Measurements from ENCODE around the gene DET1.
A peak's percentile ranks its signal among the peaks of the same experiment; 100 is the strongest.

The DET1 gene

DNA sequence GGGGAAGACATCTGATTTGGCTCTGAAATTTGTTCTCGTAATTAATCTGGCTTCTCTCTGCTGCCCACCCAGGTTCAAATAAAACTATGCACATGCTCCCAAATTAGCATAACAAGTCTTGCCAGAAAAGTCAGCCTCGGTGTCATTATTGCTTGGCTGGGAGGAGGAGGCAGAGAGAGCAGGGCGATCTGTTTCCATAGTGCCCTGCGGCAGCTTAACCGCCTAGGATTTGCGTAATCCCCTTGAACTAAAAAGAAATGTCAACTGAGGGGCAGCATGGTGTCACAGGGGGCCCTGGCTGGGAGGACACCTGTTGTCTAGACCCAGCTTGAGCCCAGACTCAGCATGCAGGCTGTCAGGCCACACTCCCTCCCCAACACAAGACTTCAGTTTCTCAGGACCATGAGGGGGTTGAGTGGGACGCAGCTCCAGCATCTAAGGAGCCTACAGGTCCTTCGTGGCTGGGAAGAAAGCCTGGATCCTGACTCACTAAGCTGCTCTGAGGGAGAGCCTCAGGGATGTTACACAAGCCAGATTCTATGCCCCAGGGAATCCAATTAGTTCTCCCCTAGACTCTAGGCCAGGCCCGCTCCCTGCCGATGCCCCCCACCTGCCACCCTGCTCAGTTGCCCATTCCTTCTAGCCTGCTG is 61.7 kb downstream of the DET1 start:
- Histone ChIP-seq H2BK15ac (replicated peaks; ENCODE audit: low read depth) (no peak overlapping the region), H3K4ac (ENCODE audit: low read depth, low read length) (no peak overlapping the region), H2AK5ac (ENCODE audit: low read length) (no peak overlapping the region), H3K27me3 (ENCODE audit: insufficient read depth, low read length, poor library complexity) (no peaks in the 10 kb centered on the region), H4K8ac (ENCODE audit: low read depth, low read length) (no peak overlapping the region), H3K36me3 (ENCODE audit: control insufficient read depth, insufficient read depth, low read length) (no peaks in the 10 kb centered on the region), H3K4me3 (ENCODE audit: low read length) (no peak overlapping the region), H3K79me2 (ENCODE audit: control insufficient read depth, insufficient read depth, low read length) (no peaks in the 10 kb centered on the region), H2BK5ac (ENCODE audit: low read length) (no peak overlapping the region), H3K23ac (ENCODE audit: low read length) (no peak overlapping the region), H3K9ac (ENCODE audit: low read length) (no peak overlapping the region), H3K4me2 (ENCODE audit: low read length) (no peak overlapping the region), H3K27ac (ENCODE audit: low read depth, low read length) (no peak overlapping the region), H4K5ac (ENCODE audit: low read length) (no peak overlapping the region), H3K56ac (ENCODE audit: low read length) (no peak overlapping the region), H3K18ac (ENCODE audit: low read length) (no peak overlapping the region), H3K79me1 (ENCODE audit: low read length) (no peaks in the 10 kb centered on the region), H2BK120ac (ENCODE audit: low read depth, low read length) (no peak overlapping the region), H3K4me1 (ENCODE audit: control insufficient read depth, low read depth, low read length) (peaks cover 2% of the 10 kb centered on the region)
- DNase-seq = peak; percentile 49
- no CpG with 5 or more reads among the region's 10 CpGs for WGBS (ENCODE audit: extremely low coverage, insufficient coverage, low lambda C conversion rate)

DNA sequence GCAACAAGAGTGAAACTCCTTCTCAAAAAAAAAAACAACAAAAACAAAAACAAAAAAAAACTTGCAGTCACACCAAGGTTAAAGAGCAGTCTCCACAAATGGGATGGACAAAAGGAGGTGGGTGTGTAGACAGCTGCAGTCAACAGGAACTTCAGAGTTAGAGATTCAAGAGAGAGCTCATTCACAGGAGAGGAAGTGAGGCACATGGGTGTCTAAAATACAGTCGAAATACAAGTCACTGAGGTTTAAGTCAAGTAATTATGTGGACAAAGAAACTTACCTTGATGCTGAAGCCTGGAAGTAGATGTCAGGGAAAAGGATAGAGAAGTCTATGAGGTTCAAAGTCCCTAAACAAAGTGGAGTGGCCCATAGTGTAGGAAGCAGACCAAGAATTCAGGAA is 64.2 kb downstream of the DET1 start:
- Histone ChIP-seq H3K79me2 (ENCODE audit: control insufficient read depth, insufficient read depth, low read length) (no peaks in the 10 kb centered on the region), H3K27me3 (ENCODE audit: insufficient read depth, low read length, poor library complexity) (no peaks in the 10 kb centered on the region), H3K9ac (ENCODE audit: low read length) (no peak overlapping the region), H2BK120ac (ENCODE audit: low read depth, low read length) (no peak overlapping the region), H3K4me3 (ENCODE audit: low read length) (no peak overlapping the region), H3K27ac (ENCODE audit: low read depth, low read length) (no peak overlapping the region), H3K36me3 (ENCODE audit: control insufficient read depth, insufficient read depth, low read length) (no peaks in the 10 kb centered on the region), H3K23ac (ENCODE audit: low read length) (no peak overlapping the region), H2BK15ac (replicated peaks; ENCODE audit: low read depth) (no peak overlapping the region), H3K79me1 (ENCODE audit: low read length) (no peaks in the 10 kb centered on the region), H2BK5ac (ENCODE audit: low read length) (no peak overlapping the region), H3K56ac (ENCODE audit: low read length) (no peak overlapping the region), H3K4ac (ENCODE audit: low read depth, low read length) (no peak overlapping the region), H4K8ac (ENCODE audit: low read depth, low read length) (no peak overlapping the region), H3K4me1 (ENCODE audit: control insufficient read depth, low read depth, low read length) (no peaks in the 10 kb centered on the region), H2AK5ac (ENCODE audit: low read length) (no peak overlapping the region), H4K5ac (ENCODE audit: low read length) (no peak overlapping the region), H3K18ac (ENCODE audit: low read length) (no peak overlapping the region), H3K4me2 (ENCODE audit: low read length) (no peak overlapping the region)
- no peak for DNase-seq
- WGBS (ENCODE audit: extremely low coverage, insufficient coverage, low lambda C conversion rate) = no CpG with 5 or more reads among the region's 1 CpG

DNA sequence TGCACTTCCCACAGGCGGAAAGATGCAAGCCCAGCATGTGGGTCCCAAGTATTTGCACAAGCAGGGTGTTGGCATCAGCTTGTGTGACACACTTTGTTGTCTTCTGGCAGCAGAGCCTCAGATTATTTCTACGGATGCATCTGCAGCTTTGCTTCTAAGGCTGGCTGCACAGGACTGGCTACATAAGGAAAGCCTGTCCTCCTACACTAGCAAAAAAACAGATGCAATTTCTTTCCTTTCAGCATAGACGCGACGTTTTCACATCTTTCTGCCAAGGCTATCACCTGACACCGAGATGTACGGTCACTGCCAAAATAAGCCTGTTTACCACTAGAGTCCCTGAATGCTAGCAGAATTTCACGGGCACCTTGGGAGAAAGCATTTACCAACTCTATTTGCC is 65.5 kb downstream of the DET1 start:
- no peaks in the 10 kb centered on the region for H3K27me3 ChIP-seq (ENCODE audit: insufficient read depth, low read length, poor library complexity)
- WGBS (ENCODE audit: extremely low coverage, insufficient coverage, low lambda C conversion rate) = no CpG with 5 or more reads among the region's 8 CpGs
- no peak overlapping the region for H3K56ac ChIP-seq (ENCODE audit: low read length)
- no peak overlapping the region for H3K4me2 ChIP-seq (ENCODE audit: low read length)
- H3K27ac ChIP-seq (ENCODE audit: low read depth, low read length) = no peak overlapping the region
- no peak overlapping the region for H2BK5ac ChIP-seq (ENCODE audit: low read length)
- no peak overlapping the region for H3K18ac ChIP-seq (ENCODE audit: low read length)
- no peak overlapping the region for H3K9ac ChIP-seq (ENCODE audit: low read length)
- H2AK5ac ChIP-seq (ENCODE audit: low read length) = no peak overlapping the region
- H3K79me1 ChIP-seq (ENCODE audit: low read length) = no peaks in the 10 kb centered on the region
- no peak for DNase-seq
- H4K8ac ChIP-seq (ENCODE audit: low read depth, low read length) = no peak overlapping the region
- H3K4me1 ChIP-seq (ENCODE audit: control insufficient read depth, low read depth, low read length) = no peaks in the 10 kb centered on the region
- no peak overlapping the region for H3K23ac ChIP-seq (ENCODE audit: low read length)
- H4K5ac ChIP-seq (ENCODE audit: low read length) = no peak overlapping the region
- no peak overlapping the region for H2BK15ac ChIP-seq (replicated peaks; ENCODE audit: low read depth)
- no peaks in the 10 kb centered on the region for H3K36me3 ChIP-seq (ENCODE audit: control insufficient read depth, insufficient read depth, low read length)
- H3K79me2 ChIP-seq (ENCODE audit: control insufficient read depth, insufficient read depth, low read length) = no peaks in the 10 kb centered on the region
- H3K4ac ChIP-seq (ENCODE audit: low read depth, low read length) = no peak overlapping the region
- no peak overlapping the region for H3K4me3 ChIP-seq (ENCODE audit: low read length)
- H2BK120ac ChIP-seq (ENCODE audit: low read depth, low read length) = no peak overlapping the region

DNA sequence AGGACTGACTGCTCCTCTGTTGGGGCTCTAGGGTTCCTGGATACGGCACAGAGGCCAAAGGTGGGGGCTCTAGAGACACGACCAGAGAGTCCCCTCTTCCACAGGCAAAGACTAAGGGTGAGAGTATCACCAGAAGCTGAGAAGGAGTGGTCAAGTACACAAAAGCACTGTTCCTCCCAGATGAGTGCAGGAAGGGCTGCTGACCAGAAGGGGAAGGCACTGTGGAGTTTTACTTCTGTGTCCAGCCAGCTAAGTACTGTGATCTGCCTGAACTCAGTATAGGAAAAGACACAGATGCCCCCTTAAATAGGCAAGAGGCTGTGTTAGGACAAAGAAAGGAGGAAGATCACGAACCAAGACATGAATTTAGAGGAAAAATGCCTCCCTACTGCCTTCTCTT is 67.3 kb downstream of the DET1 start:
- no peak overlapping the region for H2BK120ac ChIP-seq (ENCODE audit: low read depth, low read length)
- WGBS (ENCODE audit: extremely low coverage, insufficient coverage, low lambda C conversion rate) = no CpG with 5 or more reads among the region's 3 CpGs
- no peak overlapping the region for H2BK15ac ChIP-seq (replicated peaks; ENCODE audit: low read depth)

DNA sequence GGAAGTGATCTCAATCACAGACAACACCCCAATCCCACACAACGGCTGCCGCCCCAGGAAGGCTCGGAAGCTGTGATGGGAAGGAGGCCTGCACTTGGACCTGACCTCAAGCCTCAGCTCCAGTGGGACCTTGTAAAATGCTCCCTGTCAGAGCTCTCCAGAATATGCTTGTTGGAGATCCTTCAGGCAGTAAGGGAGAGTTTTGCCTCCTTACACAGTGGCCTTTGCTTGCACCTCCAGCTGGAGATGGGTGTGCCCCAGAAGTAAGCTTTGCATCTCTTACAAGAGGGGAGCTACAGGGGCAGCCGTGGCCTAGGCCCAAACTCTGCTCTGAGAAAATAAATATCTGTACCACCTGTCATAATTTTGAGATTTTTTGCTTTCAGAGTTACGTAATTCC is 68.6 kb downstream of the DET1 start:
- H3K4me1 ChIP-seq (ENCODE audit: control insufficient read depth, low read depth, low read length) = no peaks in the 10 kb centered on the region
- H4K8ac ChIP-seq (ENCODE audit: low read depth, low read length) = no peak overlapping the region
- no peaks in the 10 kb centered on the region for H3K79me2 ChIP-seq (ENCODE audit: control insufficient read depth, insufficient read depth, low read length)
- no peak overlapping the region for H2BK120ac ChIP-seq (ENCODE audit: low read depth, low read length)
- no peaks in the 10 kb centered on the region for H3K79me1 ChIP-seq (ENCODE audit: low read length)
- no peak overlapping the region for H3K56ac ChIP-seq (ENCODE audit: low read length)
- H3K4me2 ChIP-seq (ENCODE audit: low read length) = no peak overlapping the region
- no peak overlapping the region for H3K9ac ChIP-seq (ENCODE audit: low read length)
- no peak overlapping the region for H2BK15ac ChIP-seq (replicated peaks; ENCODE audit: low read depth)
- WGBS (ENCODE audit: extremely low coverage, insufficient coverage, low lambda C conversion rate) = no CpG with 5 or more reads among the region's 5 CpGs
- no peak overlapping the region for H3K4me3 ChIP-seq (ENCODE audit: low read length)
- H3K18ac ChIP-seq (ENCODE audit: low read length) = no peak overlapping the region
- H2AK5ac ChIP-seq (ENCODE audit: low read length) = no peak overlapping the region
- H3K23ac ChIP-seq (ENCODE audit: low read length) = no peak overlapping the region
- H3K4ac ChIP-seq (ENCODE audit: low read depth, low read length) = no peak overlapping the region
- H3K27me3 ChIP-seq (ENCODE audit: insufficient read depth, low read length, poor library complexity) = no peaks in the 10 kb centered on the region
- no peaks in the 10 kb centered on the region for H3K36me3 ChIP-seq (ENCODE audit: control insufficient read depth, insufficient read depth, low read length)
- no peak for DNase-seq
- H2BK5ac ChIP-seq (ENCODE audit: low read length) = no peak overlapping the region
- H3K27ac ChIP-seq (ENCODE audit: low read depth, low read length) = no peak overlapping the region
- H4K5ac ChIP-seq (ENCODE audit: low read length) = no peak overlapping the region

More for the DNA sequence above, 67.3 kb downstream of the DET1 start:
- Histone ChIP-seq H3K79me2 (ENCODE audit: control insufficient read depth, insufficient read depth, low read length) (no peaks in the 10 kb centered on the region), H4K5ac (ENCODE audit: low read length) (no peak overlapping the region), H3K4me3 (ENCODE audit: low read length) (no peak overlapping the region), H3K79me1 (ENCODE audit: low read length) (no peaks in the 10 kb centered on the region), H2BK5ac (ENCODE audit: low read length) (no peak overlapping the region), H3K18ac (ENCODE audit: low read length) (no peak overlapping the region), H3K4me1 (ENCODE audit: control insufficient read depth, low read depth, low read length) (no peaks in the 10 kb centered on the region), H4K8ac (ENCODE audit: low read depth, low read length) (no peak overlapping the region), H3K9ac (ENCODE audit: low read length) (no peak overlapping the region), H3K27ac (ENCODE audit: low read depth, low read length) (no peak overlapping the region), H3K4ac (ENCODE audit: low read depth, low read length) (no peak overlapping the region), H3K56ac (ENCODE audit: low read length) (no peak overlapping the region), H3K23ac (ENCODE audit: low read length) (no peak overlapping the region), H3K36me3 (ENCODE audit: control insufficient read depth, insufficient read depth, low read length) (no peaks in the 10 kb centered on the region), H2AK5ac (ENCODE audit: low read length) (no peak overlapping the region), H3K27me3 (ENCODE audit: insufficient read depth, low read length, poor library complexity) (no peaks in the 10 kb centered on the region), H3K4me2 (ENCODE audit: low read length) (no peak overlapping the region)
- DNase-seq = no peak

DNA sequence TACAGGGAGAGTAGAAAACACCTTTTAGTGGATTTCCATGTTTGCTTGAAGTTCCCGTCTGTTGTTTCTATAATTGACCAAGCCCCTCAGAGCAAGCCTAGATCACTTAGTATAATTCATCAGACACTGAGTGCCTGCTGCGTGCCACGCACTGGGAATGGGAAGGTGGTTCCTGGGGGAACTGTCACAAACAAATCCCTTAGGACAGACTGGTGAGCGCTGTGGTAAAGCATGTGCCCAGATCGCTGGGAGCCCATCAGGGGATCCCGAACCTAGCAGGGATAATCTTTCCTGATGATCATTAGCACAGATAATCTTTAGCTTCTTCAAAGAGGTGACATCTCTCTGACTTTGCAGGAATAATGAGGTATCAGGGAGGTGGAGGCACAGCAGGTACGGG is 69.4 kb downstream of the DET1 start:
- Histone ChIP-seq H3K4me2 (ENCODE audit: low read length) (no peak overlapping the region), H3K27me3 (ENCODE audit: insufficient read depth, low read length, poor library complexity) (no peaks in the 10 kb centered on the region), H3K4ac (ENCODE audit: low read depth, low read length) (no peak overlapping the region), H3K79me1 (ENCODE audit: low read length) (no peaks in the 10 kb centered on the region), H4K8ac (ENCODE audit: low read depth, low read length) (no peak overlapping the region), H2AK5ac (ENCODE audit: low read length) (no peak overlapping the region), H3K4me1 (ENCODE audit: control insufficient read depth, low read depth, low read length) (no peaks in the 10 kb centered on the region), H3K9ac (ENCODE audit: low read length) (no peak overlapping the region), H3K27ac (ENCODE audit: low read depth, low read length) (no peak overlapping the region), H3K56ac (ENCODE audit: low read length) (no peak overlapping the region), H3K79me2 (ENCODE audit: control insufficient read depth, insufficient read depth, low read length) (no peaks in the 10 kb centered on the region), H3K18ac (ENCODE audit: low read length) (no peak overlapping the region), H4K5ac (ENCODE audit: low read length) (no peak overlapping the region), H2BK120ac (ENCODE audit: low read depth, low read length) (no peak overlapping the region), H2BK15ac (replicated peaks; ENCODE audit: low read depth) (no peak overlapping the region), H2BK5ac (ENCODE audit: low read length) (no peak overlapping the region), H3K23ac (ENCODE audit: low read length) (no peak overlapping the region), H3K4me3 (ENCODE audit: low read length) (no peak overlapping the region), H3K36me3 (ENCODE audit: control insufficient read depth, insufficient read depth, low read length) (peaks cover 2% of the 10 kb centered on the region)
- peak; percentile 19 for DNase-seq
- WGBS (ENCODE audit: extremely low coverage, insufficient coverage, low lambda C conversion rate) = no CpG with 5 or more reads among the region's 7 CpGs
